Type B pancreatic cell (in vitro differentiated cells): ENCODE data around the gene ATP5F1D. TPM values are rescaled to one million over a fixed set of nuclear protein-coding genes. Genes with fewer than 3 reads are reported as not detected.

Source experiments
- DNase-seq: peaks from one replicate; pipeline ENCODE4 v3.0.0; 2021; ENCODE audit warnings: mixed read lengths; ENCODE audit not compliant: unreplicated experiment; ENCODE audit errors: extremely low spot score
- H3K27ac Mint-ChIP-seq: 2 replicates; pipeline ENCODE4 v1.8.0; 2021; ENCODE audit warnings: mild to moderate bottlenecking, mixed read lengths
- H3K27me3 Mint-ChIP-seq: 2 replicates; pipeline ENCODE4 v1.8.0; 2021; ENCODE audit warnings: mixed read lengths
- H3K36me3 Mint-ChIP-seq: 2 replicates; pipeline ENCODE4 v1.8.0; 2021; ENCODE audit warnings: mixed read lengths
- H3K4me1 Mint-ChIP-seq: one replicate; pipeline ENCODE4 v1.8.0; 2021; ENCODE audit warnings: mixed read lengths; ENCODE audit not compliant: unreplicated experiment
- H3K4me3 Mint-ChIP-seq: 2 replicates; pipeline ENCODE4 v1.8.0; 2021; ENCODE audit warnings: mild to moderate bottlenecking, mixed read lengths
- H3K9me3 Mint-ChIP-seq: 2 replicates; pipeline ENCODE4 v1.8.0; 2021; ENCODE audit warnings: mixed read lengths
- total RNA-seq: library from RNA; stranded (reverse); gene quantifications from 2 replicates; pipeline ENCODE4 v1.2.1, GENCODE V29; 2021; ENCODE audit warnings: low replicate concordance
- TF ChIP-seq, protein P1 (sequence below): fragments of 200-600 bp; sonication (generic); conservative IDR thresholded peaks from 2 replicates; pipeline ENCODE4 v1.5.0; 2021; ENCODE audit warnings: antibody characterized with exemption, mild to moderate bottlenecking

Gene ATP5F1D
- total RNA-seq, 1 donor from 2014 or later, result 165 TPM

DNA sequence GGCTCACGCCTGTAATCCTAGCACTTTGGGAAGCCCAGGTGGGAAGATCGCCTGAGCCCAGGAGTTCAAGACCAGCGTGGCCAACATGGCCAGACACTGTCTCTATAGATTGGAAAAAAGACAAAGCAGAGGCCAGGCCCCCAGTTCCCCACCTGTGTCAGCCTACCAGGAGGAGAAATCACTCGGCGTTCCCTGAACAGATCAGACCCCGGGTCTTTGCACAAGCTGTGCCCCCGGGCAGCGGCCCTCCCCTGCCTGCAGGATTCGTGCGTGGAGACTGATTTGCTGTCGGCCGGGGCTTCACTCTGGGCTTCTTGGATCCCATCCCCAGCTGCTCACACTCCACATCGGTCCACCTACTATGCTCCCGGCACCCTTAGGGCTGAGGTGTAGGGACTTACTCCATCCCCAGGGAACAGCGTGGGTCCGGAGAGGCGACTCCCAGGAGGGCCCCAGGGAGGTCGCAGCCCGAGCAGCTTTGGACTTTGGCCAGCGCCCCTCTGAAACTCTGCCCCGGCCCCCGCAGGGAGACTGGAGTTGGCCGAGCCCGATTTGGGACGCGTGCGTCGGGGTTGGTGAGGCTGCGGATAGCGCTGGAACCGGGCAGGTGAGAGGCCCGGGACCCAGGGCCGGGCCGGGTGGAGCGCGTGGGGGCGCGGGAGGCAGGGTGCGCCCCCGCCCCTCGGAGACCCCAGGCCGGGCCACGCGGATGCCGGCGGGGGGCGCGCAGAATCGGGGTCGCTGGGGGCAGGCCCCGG is 43.6 kb downstream of the ATP5F1D start:
- no peaks in the 10 kb centered on the region for H3K36me3 Mint-ChIP-seq
- TF ChIP-seq, protein P1, sequence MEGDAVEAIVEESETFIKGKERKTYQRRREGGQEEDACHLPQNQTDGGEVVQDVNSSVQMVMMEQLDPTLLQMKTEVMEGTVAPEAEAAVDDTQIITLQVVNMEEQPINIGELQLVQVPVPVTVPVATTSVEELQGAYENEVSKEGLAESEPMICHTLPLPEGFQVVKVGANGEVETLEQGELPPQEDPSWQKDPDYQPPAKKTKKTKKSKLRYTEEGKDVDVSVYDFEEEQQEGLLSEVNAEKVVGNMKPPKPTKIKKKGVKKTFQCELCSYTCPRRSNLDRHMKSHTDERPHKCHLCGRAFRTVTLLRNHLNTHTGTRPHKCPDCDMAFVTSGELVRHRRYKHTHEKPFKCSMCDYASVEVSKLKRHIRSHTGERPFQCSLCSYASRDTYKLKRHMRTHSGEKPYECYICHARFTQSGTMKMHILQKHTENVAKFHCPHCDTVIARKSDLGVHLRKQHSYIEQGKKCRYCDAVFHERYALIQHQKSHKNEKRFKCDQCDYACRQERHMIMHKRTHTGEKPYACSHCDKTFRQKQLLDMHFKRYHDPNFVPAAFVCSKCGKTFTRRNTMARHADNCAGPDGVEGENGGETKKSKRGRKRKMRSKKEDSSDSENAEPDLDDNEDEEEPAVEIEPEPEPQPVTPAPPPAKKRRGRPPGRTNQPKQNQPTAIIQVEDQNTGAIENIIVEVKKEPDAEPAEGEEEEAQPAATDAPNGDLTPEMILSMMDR, result no peak
- no peaks in the 10 kb centered on the region for H3K9me3 Mint-ChIP-seq
- peaks cover 10% of the 10 kb centered on the region for H3K4me1 Mint-ChIP-seq
- no peak for DNase-seq
- H3K27me3 Mint-ChIP-seq, result peaks cover 7% of the 10 kb centered on the region
- peak overlapping the region; percentile 85 for H3K4me3 Mint-ChIP-seq
- H3K27ac Mint-ChIP-seq, result peak overlapping the region; percentile 51

DNA sequence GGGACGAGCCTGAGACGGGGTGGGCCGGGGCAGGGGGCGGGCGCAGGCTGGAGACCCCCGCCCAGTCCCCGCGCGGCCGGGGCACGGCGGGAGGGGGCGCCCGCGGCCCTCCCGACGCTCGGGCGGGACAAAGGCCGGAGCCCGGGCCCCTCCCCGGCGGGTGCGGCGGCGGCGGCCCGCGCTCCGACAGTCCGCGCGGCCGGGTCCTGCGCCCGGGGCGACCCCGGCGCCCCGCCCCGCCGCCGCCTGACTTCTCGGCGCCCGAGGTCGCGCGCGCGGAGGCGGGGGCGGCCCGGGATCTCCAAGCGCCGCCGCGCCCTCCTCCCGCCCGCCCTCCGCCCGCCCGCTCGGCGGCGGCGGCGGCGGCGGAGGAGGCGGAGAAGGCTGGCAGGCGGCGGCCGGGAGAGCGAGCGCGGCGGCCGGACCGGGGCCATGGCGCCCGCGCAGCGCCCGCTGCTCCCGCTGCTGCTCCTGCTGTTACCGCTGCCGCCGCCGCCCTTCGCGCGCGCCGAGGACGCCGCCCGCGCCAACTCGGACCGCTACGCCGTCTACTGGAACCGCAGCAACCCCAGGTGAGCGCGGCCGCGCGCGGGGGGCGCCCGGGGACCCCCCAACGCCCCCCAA is 44.3 kb downstream of the ATP5F1D start, which contains the start of gene EFNA2:
Gene EFNA2, plus strand, starts transcription at position 137 of the 624 bp plus-strand sequence. Its CDS starts 296 bp downstream, at position 433.
- Mint-ChIP-seq H3K9me3 (no peaks in the 10 kb centered on the region), H3K4me3 (peak within 1 kb of the TSS; percentile 85), H3K27me3 (peaks cover 7% of the 10 kb centered on the region), H3K4me1 (peaks cover 10% of the 10 kb centered on the region), H3K27ac (peak within 1 kb of the TSS; percentile 51), H3K36me3 (no peaks in the 10 kb centered on the region)
- TF ChIP-seq, protein P1, result peak; percentile 17
- DNase-seq, result no peak

DNA sequence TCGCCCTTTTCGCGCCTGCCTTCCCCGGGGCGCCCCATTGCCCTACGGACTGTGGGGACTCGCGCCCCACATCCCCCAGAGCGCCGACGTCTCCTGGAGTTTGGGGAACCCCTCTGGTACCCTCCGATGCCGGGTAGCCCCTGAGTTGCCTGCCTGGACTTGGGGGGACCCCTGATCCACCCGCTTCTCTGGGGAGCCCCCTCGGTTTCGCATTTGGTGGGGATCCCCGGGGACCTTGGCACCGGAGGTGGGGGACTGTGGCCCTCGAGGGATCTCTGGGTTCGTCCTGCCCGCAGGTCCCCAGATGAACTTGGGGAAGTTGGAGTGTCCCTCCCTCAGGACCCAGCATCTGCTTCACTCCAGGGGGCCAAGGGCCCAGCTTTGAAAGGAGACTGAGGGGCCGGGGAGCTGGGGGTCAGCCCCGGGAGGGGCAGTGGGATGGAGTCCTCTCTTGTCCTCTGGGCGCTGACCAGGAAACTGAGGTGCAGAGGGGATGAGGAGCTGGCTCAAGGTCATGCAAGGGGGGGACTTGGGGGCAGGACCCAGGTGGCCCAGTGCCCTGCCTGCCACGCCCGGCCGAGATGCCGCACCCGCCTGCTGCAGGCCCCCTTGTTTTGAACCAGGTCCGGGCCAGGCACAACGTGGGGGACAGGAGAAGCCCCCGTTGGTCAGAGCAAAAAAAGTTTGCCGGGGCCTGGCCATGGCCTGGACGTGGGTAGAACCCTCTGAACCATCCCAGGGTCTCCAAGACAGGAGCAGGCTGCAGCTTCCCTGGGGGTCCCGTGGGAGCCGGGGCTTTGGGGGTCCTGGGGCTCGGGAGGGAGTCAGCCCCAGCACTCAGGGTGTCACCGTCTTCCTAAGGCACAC is 45.2 kb downstream of the ATP5F1D start:
- peaks cover 7% of the 10 kb centered on the region for H3K27me3 Mint-ChIP-seq
- TF ChIP-seq, protein P1, result no peak
- H3K4me3 Mint-ChIP-seq, result peak overlapping the region; percentile 82

DNA sequence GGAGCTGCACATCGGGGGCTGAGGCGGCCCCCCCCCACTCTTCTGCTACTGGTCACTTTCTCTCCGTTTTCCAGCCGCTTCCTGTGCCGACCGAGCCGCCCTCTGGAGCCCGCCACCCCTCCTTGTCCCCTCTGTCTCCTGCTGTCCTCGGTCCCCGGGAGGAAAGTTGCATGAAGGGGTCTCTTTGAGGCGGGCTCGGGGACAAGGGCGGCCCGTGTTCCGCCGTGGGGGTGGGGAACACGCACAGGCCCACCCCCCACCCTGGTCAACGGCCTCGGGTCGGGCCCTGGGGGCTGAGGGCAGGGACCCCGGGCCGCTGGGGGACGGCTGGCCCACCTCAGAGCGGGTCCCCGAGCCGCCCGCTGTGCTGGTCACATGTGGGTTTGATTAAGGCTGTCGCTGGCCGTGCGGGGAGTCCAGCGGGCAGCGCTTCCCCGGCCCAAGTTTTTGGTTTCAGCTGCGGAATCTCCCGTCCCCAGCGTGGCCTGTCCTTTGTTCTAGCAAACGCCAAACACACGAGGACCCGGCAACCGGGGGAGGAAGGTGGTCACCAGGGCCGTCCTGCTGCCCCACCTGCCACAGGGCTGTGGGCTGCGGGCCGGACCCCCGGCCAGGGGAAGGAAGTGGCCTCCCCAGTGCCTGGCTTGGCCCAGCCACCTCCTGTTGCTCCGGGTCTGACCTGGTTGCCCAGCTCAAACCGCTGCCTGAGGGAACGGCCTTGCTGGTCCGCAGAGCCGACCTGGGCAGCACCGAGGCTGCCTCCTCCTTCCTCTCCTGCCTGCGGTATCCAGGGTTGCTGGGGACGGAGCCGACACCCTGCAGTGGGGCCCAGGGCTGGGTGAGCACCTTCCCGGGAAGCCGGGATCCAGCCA is 46.0 kb downstream of the ATP5F1D start:
- H3K36me3 Mint-ChIP-seq, result no peaks in the 10 kb centered on the region
- H3K9me3 Mint-ChIP-seq, result no peaks in the 10 kb centered on the region
- H3K4me3 Mint-ChIP-seq, result peak overlapping the region; percentile 72
- DNase-seq, result no peak
- TF ChIP-seq, protein P1, result no peak
- peaks cover 7% of the 10 kb centered on the region for H3K27me3 Mint-ChIP-seq
- peaks cover 10% of the 10 kb centered on the region for H3K4me1 Mint-ChIP-seq
- no peak overlapping the region for H3K27ac Mint-ChIP-seq

More for the DNA sequence above, 45.2 kb downstream of the ATP5F1D start:
- H3K27ac Mint-ChIP-seq, result no peak overlapping the region
- no peaks in the 10 kb centered on the region for H3K9me3 Mint-ChIP-seq
- DNase-seq, result no peak
- H3K4me1 Mint-ChIP-seq, result peaks cover 10% of the 10 kb centered on the region
- H3K36me3 Mint-ChIP-seq, result no peaks in the 10 kb centered on the region

DNA sequence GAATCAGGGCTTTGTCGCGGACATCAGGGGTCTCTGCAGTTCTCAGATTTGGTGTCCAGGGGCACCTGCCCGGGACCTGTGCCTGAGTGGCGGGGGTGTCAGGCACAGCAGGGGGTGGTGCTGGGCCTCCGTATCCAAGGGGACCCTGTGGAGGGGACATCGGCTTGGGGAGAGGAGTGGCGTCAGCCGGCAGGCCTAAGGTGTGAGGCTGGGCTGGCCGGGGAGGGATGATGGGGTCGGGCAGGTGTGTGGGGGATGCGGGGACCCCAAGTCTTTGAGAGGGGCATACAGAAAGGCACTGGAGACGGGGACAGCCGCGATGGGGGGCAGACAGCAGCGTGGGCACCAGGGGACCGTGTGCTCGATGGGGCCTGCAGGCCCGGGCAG is 46.7 kb downstream of the ATP5F1D start:
- TF ChIP-seq, protein P1, result no peak
- no peaks in the 10 kb centered on the region for H3K36me3 Mint-ChIP-seq
- H3K9me3 Mint-ChIP-seq, result no peaks in the 10 kb centered on the region
- H3K4me1 Mint-ChIP-seq, result peaks cover 10% of the 10 kb centered on the region
- H3K27me3 Mint-ChIP-seq, result peaks cover 7% of the 10 kb centered on the region
- DNase-seq, result no peak
- H3K4me3 Mint-ChIP-seq, result peak overlapping the region; percentile 61
- no peak overlapping the region for H3K27ac Mint-ChIP-seq
